ENCODE results near the gene SCRT2.
"Not testable (repeated sequence)": the region's sequence is repeated elsewhere in the genome, so short reads cannot be mapped to it uniquely, and the experiment has no call there.

Gene SCRT2

GRCh38 chr20:701401-702129 is 26.0 kb upstream of the SCRT2 start:
- Histone ChIP-seq H3K9me3 (ENCODE audit: control insufficient read depth in 1 of 2, low read length in 2 of 2) (no peaks in the 10 kb centered on the region), H3K36me3 (ENCODE audit: control insufficient read depth in 1 of 2, insufficient read depth in 2 of 2, low read length in 2 of 2) (no peaks in the 10 kb centered on the region), H3K4me1 (ENCODE audit: control insufficient read depth in 1 of 2, insufficient read depth in 2 of 2, low read length in 2 of 2) (no peaks in the 10 kb centered on the region), H3K27me3 (ENCODE audit: control insufficient read depth in 1 of 2, insufficient read depth in 2 of 2, low read length in 2 of 2) (no peaks in the 10 kb centered on the region), H3K27ac (ENCODE audit: low read depth, low read length) (no peak overlapping the region), H3K4me3 (ENCODE audit: low read depth in 1 of 2, low read length in 2 of 2) (no peak overlapping the region), H3K9ac (ENCODE audit: low read depth in 1 of 2, low read length in 2 of 2) (no peak overlapping the region)

- H3K4me3 ChIP-seq (ENCODE audit: low read depth in 1 of 2, low read length in 2 of 2), result no peak overlapping the region
- H3K36me3 ChIP-seq (ENCODE audit: control insufficient read depth in 1 of 2, insufficient read depth in 2 of 2, low read length in 2 of 2), result no peaks in the 10 kb centered on the region
- no peaks in the 10 kb centered on the region for H3K9me3 ChIP-seq (ENCODE audit: control insufficient read depth in 1 of 2, low read length in 2 of 2)
- H3K9ac ChIP-seq (ENCODE audit: low read depth in 1 of 2, low read length in 2 of 2), result no peak overlapping the region
- H3K27ac ChIP-seq (ENCODE audit: low read depth, low read length), result no peak overlapping the region
- no peaks in the 10 kb centered on the region for H3K27me3 ChIP-seq (ENCODE audit: control insufficient read depth in 1 of 2, insufficient read depth in 2 of 2, low read length in 2 of 2)
- H3K4me1 ChIP-seq (ENCODE audit: control insufficient read depth in 1 of 2, insufficient read depth in 2 of 2, low read length in 2 of 2), result no peaks in the 10 kb centered on the region
Measured at GRCh38 chr20:699811-700338, 24.3 kb upstream of the SCRT2 start.

GRCh38 chr20:699342-699741 is 23.7 kb upstream of the SCRT2 start:
- Histone ChIP-seq H3K9ac (ENCODE audit: low read depth in 1 of 2, low read length in 2 of 2) (no peak overlapping the region), H3K27ac (ENCODE audit: low read depth, low read length) (no peak overlapping the region), H3K9me3 (ENCODE audit: control insufficient read depth in 1 of 2, low read length in 2 of 2) (no peaks in the 10 kb centered on the region), H3K27me3 (ENCODE audit: control insufficient read depth in 1 of 2, insufficient read depth in 2 of 2, low read length in 2 of 2) (no peaks in the 10 kb centered on the region), H3K36me3 (ENCODE audit: control insufficient read depth in 1 of 2, insufficient read depth in 2 of 2, low read length in 2 of 2) (no peaks in the 10 kb centered on the region), H3K4me1 (ENCODE audit: control insufficient read depth in 1 of 2, insufficient read depth in 2 of 2, low read length in 2 of 2) (no peaks in the 10 kb centered on the region), H3K4me3 (ENCODE audit: low read depth in 1 of 2, low read length in 2 of 2) (no peak overlapping the region)

- H3K36me3 ChIP-seq (ENCODE audit: control insufficient read depth in 1 of 2, insufficient read depth in 2 of 2, low read length in 2 of 2), result no peaks in the 10 kb centered on the region
- H3K4me3 ChIP-seq (ENCODE audit: low read depth in 1 of 2, low read length in 2 of 2), result no peak overlapping the region
- H3K9ac ChIP-seq (ENCODE audit: low read depth in 1 of 2, low read length in 2 of 2), result no peak overlapping the region
- H3K27me3 ChIP-seq (ENCODE audit: control insufficient read depth in 1 of 2, insufficient read depth in 2 of 2, low read length in 2 of 2), result no peaks in the 10 kb centered on the region
- no peak overlapping the region for H3K27ac ChIP-seq (ENCODE audit: low read depth, low read length)
- no peaks in the 10 kb centered on the region for H3K9me3 ChIP-seq (ENCODE audit: control insufficient read depth in 1 of 2, low read length in 2 of 2)
- no peaks in the 10 kb centered on the region for H3K4me1 ChIP-seq (ENCODE audit: control insufficient read depth in 1 of 2, insufficient read depth in 2 of 2, low read length in 2 of 2)
Measured at GRCh38 chr20:698276-698675, 22.7 kb upstream of the SCRT2 start.

GRCh38 chr20:697826-698225 is 22.2 kb upstream of the SCRT2 start:
- H3K4me1 ChIP-seq (ENCODE audit: control insufficient read depth in 1 of 2, insufficient read depth in 2 of 2, low read length in 2 of 2), result no peaks in the 10 kb centered on the region
- no peaks in the 10 kb centered on the region for H3K36me3 ChIP-seq (ENCODE audit: control insufficient read depth in 1 of 2, insufficient read depth in 2 of 2, low read length in 2 of 2)
- no peak overlapping the region for H3K4me3 ChIP-seq (ENCODE audit: low read depth in 1 of 2, low read length in 2 of 2)
- H3K9me3 ChIP-seq (ENCODE audit: control insufficient read depth in 1 of 2, low read length in 2 of 2), result no peaks in the 10 kb centered on the region
- H3K27ac ChIP-seq (ENCODE audit: low read depth, low read length), result no peak overlapping the region
- no peak overlapping the region for H3K9ac ChIP-seq (ENCODE audit: low read depth in 1 of 2, low read length in 2 of 2)
- no peaks in the 10 kb centered on the region for H3K27me3 ChIP-seq (ENCODE audit: control insufficient read depth in 1 of 2, insufficient read depth in 2 of 2, low read length in 2 of 2)

GRCh38 chr20:695165-695866 is 19.7 kb upstream of the SCRT2 start:
- H3K4me3 ChIP-seq (ENCODE audit: low read depth in 1 of 2, low read length in 2 of 2), result no peak overlapping the region
- H3K9ac ChIP-seq (ENCODE audit: low read depth in 1 of 2, low read length in 2 of 2), result no peak overlapping the region
- no peaks in the 10 kb centered on the region for H3K4me1 ChIP-seq (ENCODE audit: control insufficient read depth in 1 of 2, insufficient read depth in 2 of 2, low read length in 2 of 2)
- no peaks in the 10 kb centered on the region for H3K27me3 ChIP-seq (ENCODE audit: control insufficient read depth in 1 of 2, insufficient read depth in 2 of 2, low read length in 2 of 2)
- H3K27ac ChIP-seq (ENCODE audit: low read depth, low read length), result no peak overlapping the region
- no peaks in the 10 kb centered on the region for H3K36me3 ChIP-seq (ENCODE audit: control insufficient read depth in 1 of 2, insufficient read depth in 2 of 2, low read length in 2 of 2)
- no peaks in the 10 kb centered on the region for H3K9me3 ChIP-seq (ENCODE audit: control insufficient read depth in 1 of 2, low read length in 2 of 2)

GRCh38 chr20:694496-694895 is 18.9 kb upstream of the SCRT2 start:
- Histone ChIP-seq H3K27ac (ENCODE audit: low read depth, low read length) (no peak overlapping the region), H3K36me3 (ENCODE audit: control insufficient read depth in 1 of 2, insufficient read depth in 2 of 2, low read length in 2 of 2) (no peaks in the 10 kb centered on the region), H3K4me1 (ENCODE audit: control insufficient read depth in 1 of 2, insufficient read depth in 2 of 2, low read length in 2 of 2) (no peaks in the 10 kb centered on the region), H3K4me3 (ENCODE audit: low read depth in 1 of 2, low read length in 2 of 2) (no peak overlapping the region), H3K9me3 (ENCODE audit: control insufficient read depth in 1 of 2, low read length in 2 of 2) (no peaks in the 10 kb centered on the region), H3K9ac (ENCODE audit: low read depth in 1 of 2, low read length in 2 of 2) (no peak overlapping the region), H3K27me3 (ENCODE audit: control insufficient read depth in 1 of 2, insufficient read depth in 2 of 2, low read length in 2 of 2) (peaks cover 1 to 3% of the 10 kb centered on the region in 2 donors)

- H3K27me3 ChIP-seq (ENCODE audit: control insufficient read depth in 1 of 2, insufficient read depth in 2 of 2, low read length in 2 of 2); H3K4me3 ChIP-seq (ENCODE audit: low read depth in 1 of 2, low read length in 2 of 2); H3K4me1 ChIP-seq (ENCODE audit: control insufficient read depth in 1 of 2, insufficient read depth in 2 of 2, low read length in 2 of 2); H3K9ac ChIP-seq (ENCODE audit: low read depth in 1 of 2, low read length in 2 of 2); H3K36me3 ChIP-seq (ENCODE audit: control insufficient read depth in 1 of 2, insufficient read depth in 2 of 2, low read length in 2 of 2); H3K9me3 ChIP-seq (ENCODE audit: control insufficient read depth in 1 of 2, low read length in 2 of 2); H3K27ac ChIP-seq (ENCODE audit: low read depth, low read length): not testable (repeated sequence)
Measured at GRCh38 chr20:693786-694185, 18.2 kb upstream of the SCRT2 start.

- H3K9me3 ChIP-seq (ENCODE audit: control insufficient read depth in 1 of 2, low read length in 2 of 2), result no peaks in the 10 kb centered on the region
- H3K27ac ChIP-seq (ENCODE audit: low read depth, low read length), result no peak overlapping the region
- H3K9ac ChIP-seq (ENCODE audit: low read depth in 1 of 2, low read length in 2 of 2), result no peak overlapping the region
- no peaks in the 10 kb centered on the region for H3K36me3 ChIP-seq (ENCODE audit: control insufficient read depth in 1 of 2, insufficient read depth in 2 of 2, low read length in 2 of 2)
- no peak overlapping the region for H3K4me3 ChIP-seq (ENCODE audit: low read depth in 1 of 2, low read length in 2 of 2)
- H3K4me1 ChIP-seq (ENCODE audit: control insufficient read depth in 1 of 2, insufficient read depth in 2 of 2, low read length in 2 of 2), result no peaks in the 10 kb centered on the region
- peaks cover 5 to 16% of the 10 kb centered on the region in 2 donors for H3K27me3 ChIP-seq (ENCODE audit: control insufficient read depth in 1 of 2, insufficient read depth in 2 of 2, low read length in 2 of 2)
Measured at GRCh38 chr20:692044-692443, 16.4 kb upstream of the SCRT2 start.

- Histone ChIP-seq H3K4me3 (ENCODE audit: low read depth in 1 of 2, low read length in 2 of 2) (no peak overlapping the region), H3K9me3 (ENCODE audit: control insufficient read depth in 1 of 2, low read length in 2 of 2) (no peaks in the 10 kb centered on the region), H3K27ac (ENCODE audit: low read depth, low read length) (no peak overlapping the region), H3K9ac (ENCODE audit: low read depth in 1 of 2, low read length in 2 of 2) (no peak overlapping the region), H3K27me3 (ENCODE audit: control insufficient read depth in 1 of 2, insufficient read depth in 2 of 2, low read length in 2 of 2) (peaks cover 5 to 21% of the 10 kb centered on the region in 2 donors), H3K36me3 (ENCODE audit: control insufficient read depth in 1 of 2, insufficient read depth in 2 of 2, low read length in 2 of 2) (no peaks in the 10 kb centered on the region), H3K4me1 (ENCODE audit: control insufficient read depth in 1 of 2, insufficient read depth in 2 of 2, low read length in 2 of 2) (no peaks in the 10 kb centered on the region)
Measured at GRCh38 chr20:689947-690346, 14.3 kb upstream of the SCRT2 start.
